ENCODE measurements around the gene SERPINA6. TPM values are rescaled to one million over a fixed set of nuclear protein-coding genes. Genes with fewer than 3 reads are reported as not detected.

The SERPINA6 gene
- total and polyA plus RNA-seq, 8 donors = 0.08 to 0.28 (median 0.14) TPM; not detected in 4

- Histone ChIP-seq H3K9me3 (no peaks in the 10 kb centered on the region), H3K27ac (no peak overlapping the region), H3K36me3 (no peaks in the 10 kb centered on the region), H3K4me1 (no peaks in the 10 kb centered on the region), H3K27me3 (no peaks in the 10 kb centered on the region), H3K4me3 (no peak overlapping the region)
- TF ChIP-seq CTCF (IDR thresholded peaks at IDR 0.05) = no peak
- ATAC-seq = no peak
- intact Hi-C loops (cut with DNase I) = no loop called here
- no peak for DNase-seq
Measured at GRCh38 chr14:94321421-94322271, 1.5 kb downstream of the SERPINA6 start.

GRCh38 chr14:94320243-94320642 lies 2.9 kb downstream of the SERPINA6 start:
- Histone ChIP-seq H3K4me1 (no peaks in the 10 kb centered on the region), H3K27ac (no peak overlapping the region), H3K4me3 (no peak overlapping the region), H3K27me3 (no peaks in the 10 kb centered on the region), H3K36me3 (no peaks in the 10 kb centered on the region), H3K9me3 (no peaks in the 10 kb centered on the region)
- DNase-seq (peak in 1 of 4 donors; percentile 3), ATAC-seq (peak; percentile 29)
- intact Hi-C loops (cut with DNase I) = no loop called here
- TF ChIP-seq CTCF (IDR thresholded peaks at IDR 0.05) = no peak

- Histone ChIP-seq H3K9me3 (no peaks in the 10 kb centered on the region), H3K4me3 (no peak overlapping the region), H3K4me1 (no peaks in the 10 kb centered on the region), H3K27ac (no peak overlapping the region), H3K27me3 (no peaks in the 10 kb centered on the region), H3K36me3 (no peaks in the 10 kb centered on the region)
- TF ChIP-seq CTCF (IDR thresholded peaks at IDR 0.05) = no peak
- intact Hi-C loops (cut with DNase I) = no loop called here
- ATAC-seq = peak; percentile 77
- DNase-seq = peak in 1 of 4 donors; percentile 11
Measured at GRCh38 chr14:94317259-94317658, 5.9 kb downstream of the SERPINA6 start.

- no peak overlapping the region for H3K4me3 ChIP-seq
- intact Hi-C loops (cut with DNase I) = no loop called here
- ATAC-seq (no peak), DNase-seq (no peak)
- H3K27ac ChIP-seq = no peak overlapping the region
- no peaks in the 10 kb centered on the region for H3K27me3 ChIP-seq
- TF ChIP-seq CTCF (IDR thresholded peaks at IDR 0.05) = no peak
- H3K36me3 ChIP-seq = no peaks in the 10 kb centered on the region
- H3K9me3 ChIP-seq = no peaks in the 10 kb centered on the region
- H3K4me1 ChIP-seq = no peaks in the 10 kb centered on the region
Measured at GRCh38 chr14:94316692-94317091, 6.4 kb downstream of the SERPINA6 start.

- DNase-seq = no peak
- Histone ChIP-seq H3K9me3 (no peaks in the 10 kb centered on the region), H3K27me3 (no peaks in the 10 kb centered on the region), H3K4me3 (no peak overlapping the region), H3K27ac (no peak overlapping the region), H3K36me3 (no peaks in the 10 kb centered on the region), H3K4me1 (no peaks in the 10 kb centered on the region)
- intact Hi-C loops (cut with DNase I) = no loop called here
- TF ChIP-seq CTCF (IDR thresholded peaks at IDR 0.05) = no peak
- no peak for ATAC-seq
Measured at GRCh38 chr14:94314890-94315289, 8.2 kb downstream of the SERPINA6 start.
